ENCODE measurements around the gene STEAP2. TPM values are rescaled to one million over a fixed set of nuclear protein-coding genes. Genes with fewer than 3 reads are reported as not detected.

The STEAP2 gene
- total RNA-seq, 1 donor from 2014 or later = 11.5 TPM

GRCh38 chr7:90176195-90176594, 35.3 kb upstream of the STEAP2 start:
- Histone ChIP-seq H3K27me3 (no peaks in the 10 kb centered on the region), H3K9me3 (no peaks in the 10 kb centered on the region), H3K4me1 (peaks cover 3% of the 10 kb centered on the region), H3K4me3 (no peak overlapping the region), H3K36me3 (no peaks in the 10 kb centered on the region), H3K27ac (no peak overlapping the region)
- no peak for ATAC-seq
- DNase-seq = no peak
- intact Hi-C loops (cut with DNase I) = no loop called here
- no peak for TF ChIP-seq CTCF (IDR thresholded peaks at IDR 0.05)

- no peak overlapping the region for H3K27ac ChIP-seq
- peaks cover 3% of the 10 kb centered on the region for H3K4me1 ChIP-seq
- H3K9me3 ChIP-seq = no peaks in the 10 kb centered on the region
- no peaks in the 10 kb centered on the region for H3K27me3 ChIP-seq
- intact Hi-C loops (cut with DNase I) = no loop called here
- DNase-seq = no peak
- no peak for ATAC-seq
- no peaks in the 10 kb centered on the region for H3K36me3 ChIP-seq
- no peak overlapping the region for H3K4me3 ChIP-seq
- no peak for TF ChIP-seq CTCF (IDR thresholded peaks at IDR 0.05)
Measured at GRCh38 chr7:90178166-90178565, 33.4 kb upstream of the STEAP2 start.

- ATAC-seq (peak; percentile 59), DNase-seq (no peak)
- peaks cover 3% of the 10 kb centered on the region for H3K4me1 ChIP-seq
- no peak overlapping the region for H3K4me3 ChIP-seq
- H3K36me3 ChIP-seq = no peaks in the 10 kb centered on the region
- no peaks in the 10 kb centered on the region for H3K9me3 ChIP-seq
- H3K27ac ChIP-seq = no peak overlapping the region
- intact Hi-C loops (cut with DNase I) = no loop called here
- no peak for TF ChIP-seq CTCF (IDR thresholded peaks at IDR 0.05)
- no peaks in the 10 kb centered on the region for H3K27me3 ChIP-seq
Measured at GRCh38 chr7:90178679-90179278, 32.8 kb upstream of the STEAP2 start.

GRCh38 chr7:90180011-90180585, 31.4 kb upstream of the STEAP2 start:
- no peaks in the 10 kb centered on the region for H3K27me3 ChIP-seq
- H3K9me3 ChIP-seq = no peaks in the 10 kb centered on the region
- DNase-seq (no peak), ATAC-seq (no peak)
- intact Hi-C loops (cut with DNase I) = no loop called here
- H3K4me1 ChIP-seq = peaks cover 3% of the 10 kb centered on the region
- TF ChIP-seq CTCF (IDR thresholded peaks at IDR 0.05) = no peak
- H3K27ac ChIP-seq = no peak overlapping the region
- H3K36me3 ChIP-seq = no peaks in the 10 kb centered on the region
- no peak overlapping the region for H3K4me3 ChIP-seq

- Histone ChIP-seq H3K4me3 (no peak overlapping the region), H3K4me1 (peaks cover 3% of the 10 kb centered on the region), H3K9me3 (no peaks in the 10 kb centered on the region), H3K27me3 (no peaks in the 10 kb centered on the region), H3K27ac (no peak overlapping the region), H3K36me3 (no peaks in the 10 kb centered on the region)
- intact Hi-C loops (cut with DNase I) = no loop called here
- ATAC-seq (no peak), DNase-seq (no peak)
- TF ChIP-seq CTCF (IDR thresholded peaks at IDR 0.05) = no peak
Measured at GRCh38 chr7:90180649-90181048, 30.9 kb upstream of the STEAP2 start.

Measured in upper lobe of right lung (tissue), 1 donor.